Adrenal gland (tissue), 12 donors: ENCODE measurements around the gene SMIM7. TPM values are rescaled to one million over a fixed set of nuclear protein-coding genes. Genes with fewer than 3 reads are reported as not detected.

ENCODE experiments used
- DNase-seq, 7 donors: peaks; one replicate each; pipeline ENCODE4 v3.0.0-alpha.2; 2019 to 2020
- H3K27ac ChIP-seq, 5 donors: fragments of 200-600 bp; sonication (generic) in 4 of 5; 1 replicate in 3 of 5; 2 replicates in 2 of 5; pipeline versions ENCODE4 v1.5.1 to v1.8.0; 2016 to 2020; ENCODE audit warnings: mild to moderate bottlenecking in 1 of 5
- H3K27me3 ChIP-seq: fragments of 200-600 bp; 2 replicates; pipeline ENCODE4 v1.8.0; 2021
- H3K36me3 ChIP-seq, 2 donors: fragments of 200-600 bp; replicated peaks in 1 of 2; 1 replicate in 1 of 2; 2 replicates in 1 of 2; pipeline versions ENCODE4 v1.5.1 to v1.8.0; 2018 to 2022
- H3K4me1 ChIP-seq, 2 donors: fragments of 200-600 bp; replicated peaks in 1 of 2; 1 replicate in 1 of 2; 2 replicates in 1 of 2; pipeline versions ENCODE4 v1.5.1 to v1.8.0; 2018 to 2021
- H3K4me3 ChIP-seq, 4 donors: fragments of 200-600 bp; sonication (generic) in 3 of 4; one replicate each; pipeline ENCODE4 v1.5.1; 2016 to 2018
- H3K9me3 ChIP-seq, 3 donors: fragments of 200-600 bp; sonication (generic) in 1 of 3; replicated peaks in 1 of 3; 1 replicate in 2 of 3; 2 replicates in 1 of 3; pipeline versions ENCODE4 v1.5.1 to v1.8.0; 2016 to 2021
- CTCF ChIP-seq, 6 experiments: fragments of 450-650 bp in 4 of 6; fragments of 200-600 bp in 2 of 6; sonication (generic) in 1 of 6; IDR thresholded peaks; 1 replicate in 5 of 6; 2 replicates in 1 of 6; pipeline versions ENCODE4 v1.5.1 to v1.8.0; 2016 to 2021; ENCODE audit warnings: antibody characterized with exemption in 6 of 6, mild to moderate bottlenecking in 2 of 6, moderate library complexity in 1 of 6
- POLR2A ChIP-seq, 2 donors: fragments of 450-650 bp; IDR thresholded peaks; one replicate each; pipeline ENCODE4 v1.6.1; 2017; ENCODE audit warnings: antibody characterized with exemption in 2 of 2, mild to moderate bottlenecking in 2 of 2, moderate library complexity in 1 of 2
- WGBS, 4 donors: extraction: QIAGEN DNeasy Blood & Tissue Kit in 2 of 4; methylation state at CpG; one replicate each; pipeline versions ENCODE4 v1.1.5 to v1.1.7; 2013 to 2017; 5-methylcytosine and 5-hydroxymethylcytosine counted together
- intact Hi-C, 2 donors: fragments of 100-400 bp; cut with DNase I; formaldehyde crosslinking; loops; one replicate each; pipeline versions ENCODE4 v1.14.1 to v1.15.0; 2022 to 2023
- polyA plus RNA-seq, 3 donors: library from polyadenylated mRNA; stranded (reverse); fragments of 200-250 nt in 2 of 3; fragments of 350-450 nt in 1 of 3; fragmentation: Illumina TruSeq in 1 of 3; extraction: RNeasy Lipid Tissue Mini Kit (QIAGEN cat#74804) in 1 of 3; gene quantifications; one replicate each; pipeline ENCODE4 v1.2.3, GENCODE V29; 2013 to 2014
- total RNA-seq, 9 donors: library from RNA; depleted of rRNA in 4 of 9; stranded (reverse); fragments of >200 nt in 4 of 9; fragments of 120-200 nt in 1 of 9; fragmentation: NEBNext Ultra II Directional in 1 of 9; extraction: Animal tissue kit (Norgen Biotek cat#: 25700) in 1 of 9; gene quantifications; one replicate each; pipeline versions ENCODE4 v1.1.0 to v1.2.4, GENCODE V29; 2013 to 2023
- donor health status: healthy with polysubstance abuse.
- donor health status: Bipolar disorder and iron deficiency.
- donor health status: DM: yes; HTN: yes; CAD: no.
- donor health status: DM: no; HTN: no; CAD: no.
- donor health status: DM: no; HTN: no; CAD: no.
- donor health status: DM: yes; HTN: yes; CAD: no.

Gene SMIM7
- total and polyA plus RNA-seq, 12 donors = 76.0 to 136 (median 90.6) TPM

GRCh38 chr19:16600824-16601223, 59.1 kb downstream of the SMIM7 start:
- no peaks in the 10 kb centered on the region for H3K36me3 ChIP-seq
- no peak for DNase-seq
- intact Hi-C loops = no loop called here
- H3K27ac ChIP-seq = no peak overlapping the region
- H3K9me3 ChIP-seq = no peaks in the 10 kb centered on the region
- H3K4me1 ChIP-seq = peaks cover 15 to 35% of the 10 kb centered on the region in 2 donors
- TF ChIP-seq CTCF (IDR thresholded peaks at IDR 0.05) (no peak), POLR2A (IDR thresholded peaks at IDR 0.05) (no peak)
- H3K27me3 ChIP-seq = no peaks in the 10 kb centered on the region
- H3K4me3 ChIP-seq = no peak overlapping the region
- 79 to 93% (median 88%) methylated on average over 4 to 5 of the region's 5 CpGs for WGBS, 4 donors

DNA sequence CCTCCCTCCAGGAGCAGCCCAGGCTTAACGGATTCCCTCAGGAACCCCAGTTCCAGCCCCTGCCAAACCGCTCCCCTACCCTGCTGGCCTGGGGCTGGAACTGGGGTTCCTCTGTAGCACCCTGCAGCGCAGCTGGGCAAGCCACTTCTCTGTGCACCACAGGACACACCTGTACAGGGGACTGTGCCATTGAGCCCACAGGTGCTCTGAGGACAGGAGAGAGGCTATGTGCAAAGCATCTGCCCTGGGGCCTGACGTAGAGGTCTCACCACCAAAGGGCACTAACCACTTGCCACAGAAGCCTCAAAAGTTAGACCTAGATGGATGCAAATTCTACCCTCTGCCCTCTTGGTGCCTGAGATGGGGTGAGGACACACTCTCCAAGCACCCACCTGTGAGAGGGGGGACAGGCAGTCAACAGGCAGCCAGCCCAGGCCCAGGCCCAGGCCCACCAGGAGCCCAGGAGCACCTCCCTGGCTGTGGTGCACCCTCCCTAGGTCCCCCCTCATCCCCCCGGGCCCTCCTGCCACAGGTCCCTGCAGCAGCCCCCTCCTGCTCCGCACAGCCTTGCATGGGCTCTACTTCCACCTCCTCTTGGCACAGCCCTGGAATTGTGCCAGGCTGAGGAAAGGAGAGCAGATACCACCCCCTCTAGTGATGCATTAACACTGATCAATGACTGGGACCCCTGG, 60.1 kb downstream of the SMIM7 start:
- H3K9me3 ChIP-seq = no peaks in the 10 kb centered on the region
- H3K4me3 ChIP-seq = no peak overlapping the region
- 79 to 100% (median 96%) methylated on average over 3 to 6 of the region's 6 CpGs for WGBS, 4 donors
- intact Hi-C loops = no loop called here
- H3K27me3 ChIP-seq = no peaks in the 10 kb centered on the region
- no peak for TF ChIP-seq POLR2A (IDR thresholded peaks at IDR 0.05)
- no peak for TF ChIP-seq CTCF (IDR thresholded peaks at IDR 0.05)
- no peak for DNase-seq
- peaks cover 15 to 36% of the 10 kb centered on the region in 2 donors for H3K4me1 ChIP-seq
- H3K36me3 ChIP-seq = no peaks in the 10 kb centered on the region
- H3K27ac ChIP-seq = no peak overlapping the region

DNA sequence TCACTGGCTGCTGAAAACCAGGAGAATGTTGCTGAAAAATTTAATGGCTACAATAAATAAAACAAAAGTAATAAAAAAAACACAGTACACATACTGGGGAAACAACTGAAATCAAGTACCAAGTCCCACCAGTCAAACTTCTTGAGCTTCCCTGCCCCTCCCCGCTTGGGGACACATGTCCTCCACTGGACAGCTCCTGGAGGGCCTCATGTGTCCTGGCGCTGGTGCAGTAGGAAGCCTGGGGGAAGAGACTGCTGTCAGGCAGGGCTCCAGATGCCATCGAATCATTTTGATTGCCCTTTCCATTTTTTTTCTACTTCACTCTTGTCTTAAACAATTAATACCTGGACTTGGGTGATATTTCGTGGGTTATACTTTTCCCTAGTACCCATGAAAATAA, 61.1 kb downstream of the SMIM7 start:
- H3K27ac ChIP-seq = no peak overlapping the region
- intact Hi-C loops = no loop called here
- no peaks in the 10 kb centered on the region for H3K36me3 ChIP-seq
- no peak for DNase-seq
- no peak overlapping the region for H3K4me3 ChIP-seq
- peaks cover 15 to 42% of the 10 kb centered on the region in 2 donors for H3K4me1 ChIP-seq
- TF ChIP-seq CTCF (IDR thresholded peaks at IDR 0.05) (no peak), POLR2A (IDR thresholded peaks at IDR 0.05) (no peak)
- WGBS, 4 donors = 56 to 64% (median 61%) methylated on average over 4 of the region's 4 CpGs
- no peaks in the 10 kb centered on the region for H3K27me3 ChIP-seq
- no peaks in the 10 kb centered on the region for H3K9me3 ChIP-seq

DNA sequence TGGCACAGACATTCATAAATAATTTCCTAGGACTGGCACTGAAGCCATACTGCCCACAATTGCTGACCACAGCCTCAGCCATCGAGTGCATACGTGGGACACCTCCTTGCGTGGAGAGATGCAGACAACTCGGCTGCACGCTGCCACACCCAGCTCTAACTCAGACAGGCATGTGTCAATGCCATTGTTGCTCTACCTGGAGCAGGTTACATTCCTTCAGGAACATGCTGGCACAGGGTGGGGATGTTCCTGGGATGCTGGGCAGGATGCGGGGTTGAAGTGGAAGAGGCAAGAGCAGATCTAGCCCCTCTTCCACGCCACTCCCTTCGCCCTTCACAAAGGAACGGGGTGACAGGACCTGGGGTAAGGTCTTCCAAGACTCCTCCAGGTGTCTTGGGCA, 63.5 kb downstream of the SMIM7 start:
- DNase-seq = no peak
- no peaks in the 10 kb centered on the region for H3K36me3 ChIP-seq
- H3K9me3 ChIP-seq = no peaks in the 10 kb centered on the region
- H3K27me3 ChIP-seq = no peaks in the 10 kb centered on the region
- no peak for TF ChIP-seq POLR2A (IDR thresholded peaks at IDR 0.05)
- TF ChIP-seq CTCF (IDR thresholded peaks at IDR 0.05) = no peak
- peaks cover 19 to 51% of the 10 kb centered on the region in 2 donors for H3K4me1 ChIP-seq
- H3K27ac ChIP-seq = no peak overlapping the region
- H3K4me3 ChIP-seq = no peak overlapping the region
- WGBS, 4 donors = 94 to 97% (median 95%) methylated on average over 8 to 9 of the region's 9 CpGs
- intact Hi-C loops = no loop called here

Other genes starting within 250 kb of the SMIM7 start
- 10 to 100 TPM in 8 of 9 donors, 1 to 10 TPM in 1; 9.7 to 46.7 (median 24.2) TPM for gene EPS15L1, start 188.2 kb downstream of the SMIM7 start, total RNA-seq
- gene EPS15L1, start 188.2 kb downstream of the SMIM7 start, polyA plus RNA-seq = 10 to 100 TPM; 28.9 to 59.0 (median 32.6) TPM
- under 1 TPM in 2 of 9 donors, not detected in 7; 0.17 to 0.41 TPM for gene CALR3, start 164.0 kb downstream of the SMIM7 start, total RNA-seq
- under 1 TPM in 2 of 3 donors, not detected in 1; 0.07 to 0.11 TPM for gene CALR3, start 164.0 kb downstream of the SMIM7 start, polyA plus RNA-seq
- gene C19orf44, start 163.8 kb downstream of the SMIM7 start, total RNA-seq = 1 to 10 TPM; 3.2 to 9.3 (median 5.3) TPM
- 10 to 100 TPM in 1 of 3 donors, 1 to 10 TPM in 2; 4.8 to 12.1 (median 5.9) TPM for gene C19orf44, start 163.8 kb downstream of the SMIM7 start, polyA plus RNA-seq
- gene CHERP, start 117.7 kb downstream of the SMIM7 start, total RNA-seq = 10 to 100 TPM in 7 of 9 donors, 1 to 10 TPM in 2; 2.9 to 50.7 (median 13.1) TPM
- gene CHERP, start 117.7 kb downstream of the SMIM7 start, polyA plus RNA-seq = 10 to 100 TPM; 11.3 to 39.3 (median 24.8) TPM
- gene SLC35E1, start 87.7 kb downstream of the SMIM7 start, total RNA-seq = 10 to 100 TPM; 20.1 to 49.8 (median 39.5) TPM
- gene SLC35E1, start 87.7 kb downstream of the SMIM7 start, polyA plus RNA-seq = 10 to 100 TPM; 22.0 to 43.1 (median 26.8) TPM
- gene MED26, start 31.9 kb downstream of the SMIM7 start, total RNA-seq = 10 to 100 TPM in 3 of 9 donors, 1 to 10 TPM in 6; 5.2 to 17.3 (median 9.5) TPM
- 1 to 10 TPM; 4.6 to 6.9 (median 6.4) TPM for gene MED26, start 31.9 kb downstream of the SMIM7 start, polyA plus RNA-seq
- gene TMEM38A, start 995 bp upstream of the SMIM7 start, total RNA-seq = 10 to 100 TPM in 1 of 9 donors, 1 to 10 TPM in 8; 3.7 to 10.4 (median 6.4) TPM
- 1 to 10 TPM; 2.2 to 4.1 (median 3.3) TPM for gene TMEM38A, start 995 bp upstream of the SMIM7 start, polyA plus RNA-seq
- under 1 TPM in 1 of 9 donors, not detected in 8; 0.04 TPM for gene NWD1, start 59.7 kb upstream of the SMIM7 start, total RNA-seq
- not detected for gene NWD1, start 59.7 kb upstream of the SMIM7 start, polyA plus RNA-seq
- 10 to 100 TPM; 22.8 to 72.3 (median 35.1) TPM for gene SIN3B, start 169.3 kb upstream of the SMIM7 start, total RNA-seq
- gene SIN3B, start 169.3 kb upstream of the SMIM7 start, polyA plus RNA-seq = 100 to 1,000 TPM in 1 of 3 donors, 10 to 100 TPM in 2; 30.1 to 133 (median 56.7) TPM
- gene F2RL3, start 228.9 kb upstream of the SMIM7 start, total RNA-seq = 1 to 10 TPM in 7 of 9 donors, under 1 TPM in 2; 0.17 to 3.8 (median 2.2) TPM
- gene F2RL3, start 228.9 kb upstream of the SMIM7 start, polyA plus RNA-seq = 1 to 10 TPM in 2 of 3 donors, under 1 TPM in 1; 0.62 to 3.1 (median 3.0) TPM